HG02678 (cell line): ENCODE results near the gene BCL2L1.
"Not testable (repeated sequence)": the region's sequence is repeated elsewhere in the genome, so short reads cannot be mapped to it uniquely, and the experiment has no call there.

Source experiments
- ATAC-seq: cut with Tn5 transposase; IDR thresholded peaks from one replicate; pipeline ENCODE4 v1.9.1; 2021; ENCODE audit warnings: mild to moderate bottlenecking, moderate library complexity; ENCODE audit not compliant: unreplicated experiment

BCL2L1 gene

GRCh38 chr20:31661625-31662371, 60.9 kb downstream of the BCL2L1 start:
- peak; percentile 75 for ATAC-seq

GRCh38 chr20:31654534-31654933, 68.1 kb downstream of the BCL2L1 start:
- ATAC-seq, result no peak

GRCh38 chr20:31653561-31653960, 69.1 kb downstream of the BCL2L1 start:
- ATAC-seq, result no peak

GRCh38 chr20:31652917-31653396, 69.7 kb downstream of the BCL2L1 start:
- no peak for ATAC-seq

GRCh38 chr20:31648104-31648503, 74.6 kb downstream of the BCL2L1 start:
- ATAC-seq, result not testable (repeated sequence)

- no peak for ATAC-seq
Observed at GRCh38 chr20:31644701-31645100, 78.0 kb downstream of the BCL2L1 start.

- no peak for ATAC-seq
Observed at GRCh38 chr20:31643522-31643921, 79.1 kb downstream of the BCL2L1 start.

GRCh38 chr20:31642837-31643236, 79.8 kb downstream of the BCL2L1 start:
- no peak for ATAC-seq

- ATAC-seq, result no peak
Observed at GRCh38 chr20:31641391-31641790, 81.3 kb downstream of the BCL2L1 start.

- ATAC-seq, result no peak
Observed at GRCh38 chr20:31640259-31640658, 82.4 kb downstream of the BCL2L1 start.

GRCh38 chr20:31638816-31639215, 83.9 kb downstream of the BCL2L1 start:
- ATAC-seq, result no peak

GRCh38 chr20:31638317-31638716, 84.4 kb downstream of the BCL2L1 start:
- no peak for ATAC-seq

GRCh38 chr20:31637660-31638059, 85.0 kb downstream of the BCL2L1 start, which contains the start of gene COX4I2:
Gene COX4I2 (plus strand): TSS chr20:31637912. CDS start chr20:31639018, 1,106 bp downstream.
- no peak for ATAC-seq

GRCh38 chr20:31633339-31633914, 89.2 kb downstream of the BCL2L1 start:
- no peak for ATAC-seq

GRCh38 chr20:31632548-31633338, 89.9 kb downstream of the BCL2L1 start:
- ATAC-seq, result no peak

GRCh38 chr20:31630187-31630790, 92.4 kb downstream of the BCL2L1 start:
- ATAC-seq, result no peak

- not testable (repeated sequence) for ATAC-seq
Observed at GRCh38 chr20:31628057-31628456, 94.6 kb downstream of the BCL2L1 start.

- not testable (repeated sequence) for ATAC-seq
Observed at GRCh38 chr20:31626534-31626933, 96.1 kb downstream of the BCL2L1 start.

- ATAC-seq, result not testable (repeated sequence)
Observed at GRCh38 chr20:31623123-31623505, 99.6 kb downstream of the BCL2L1 start.

- no peak for ATAC-seq
Observed at GRCh38 chr20:31620246-31620645, 102.4 kb downstream of the BCL2L1 start.

GRCh38 chr20:31617432-31618104, 105.1 kb downstream of the BCL2L1 start:
- no peak for ATAC-seq
